GM23248 (cell line): ENCODE results near the gene MB.

Source experiments
- EZH2 ChIP-seq: fragments of 200-600 bp; sonication (generic); IDR thresholded peaks from 2 replicates; pipeline ENCODE4 v1.6.1; 2018; ENCODE audit warnings: antibody characterized with exemption, mild to moderate bottlenecking; ENCODE audit not compliant: insufficient read depth, poor library complexity, severe bottlenecking
- EZH2phosphoT487 ChIP-seq: fragments of 200-600 bp; sonication (generic); IDR thresholded peaks from 2 replicates; pipeline ENCODE4 v1.6.1; 2018; ENCODE audit warnings: antibody characterized with exemption, moderate library complexity, mild to moderate bottlenecking, low read depth; ENCODE audit not compliant: insufficient read depth

DNA sequence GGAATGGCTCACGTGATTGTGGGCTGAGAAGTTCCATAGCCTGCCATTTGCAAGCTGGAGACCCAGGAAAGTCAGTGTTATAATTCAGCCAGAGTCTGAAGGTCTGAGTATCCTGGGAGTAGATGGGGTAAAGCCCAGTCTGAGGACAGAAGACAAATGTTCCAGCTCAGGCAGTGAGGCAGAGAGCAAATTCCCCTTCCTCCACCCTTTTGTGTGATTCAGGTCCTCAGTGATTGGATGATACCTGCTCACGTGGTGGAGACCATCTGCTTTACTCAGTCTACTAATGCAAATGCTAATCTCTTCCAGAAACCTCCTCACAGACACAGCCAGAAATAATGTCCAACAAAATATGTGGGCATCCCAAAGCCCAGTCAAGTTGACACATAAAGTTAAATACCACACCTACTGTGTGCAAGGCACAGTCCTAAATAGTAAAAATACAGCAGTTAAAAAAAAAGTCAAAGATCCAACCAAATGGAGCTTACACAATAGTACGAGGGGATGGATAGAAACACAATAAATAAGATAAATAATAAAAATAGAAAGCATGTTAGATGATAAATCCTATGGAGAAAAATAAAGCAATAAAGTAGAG lies 17.9 kb upstream of the MB start:
- no peak for TF ChIP-seq EZH2phosphoT487
- no peak for TF ChIP-seq EZH2
